ENCODE measurements around the gene ABCA8.
"Not testable (repeated sequence)": the region's sequence is repeated elsewhere in the genome, so short reads cannot be mapped to it uniquely, and the experiment has no call there.

The ABCA8 gene

GRCh38 chr17:68834328-68834836, 120.8 kb downstream of the ABCA8 start:
- DNase-seq (ENCODE audit: low read depth, low spot score): no peak
- Histone ChIP-seq H3K4me3 (ENCODE audit: insufficient read length, low read depth) (no peak overlapping the region), H3K9ac (ENCODE audit: insufficient read length, low read depth) (no peak overlapping the region), H3K4me1 (ENCODE audit: insufficient read depth, insufficient read length) (no peaks in the 10 kb centered on the region), H3K36me3 (ENCODE audit: insufficient read depth, insufficient read length, low read length) (no peaks in the 10 kb centered on the region), H3K27me3 (ENCODE audit: insufficient read depth, insufficient read length) (no peaks in the 10 kb centered on the region), H3K9me3 (ENCODE audit: insufficient read depth, low read length) (no peaks in the 10 kb centered on the region)
- TF ChIP-seq ZNF274 (IDR thresholded peaks at IDR 0.05; ENCODE audit: low read depth, low read length): no peak
- no peak for TF ChIP-seq YY1 (IDR thresholded peaks at IDR 0.05; ENCODE audit: insufficient read depth, insufficient read length)
- no peak for TF ChIP-seq SUZ12 (IDR thresholded peaks at IDR 0.05; ENCODE audit: extremely low read depth, insufficient read depth, insufficient read length)

GRCh38 chr17:68832109-68832802, 122.9 kb downstream of the ABCA8 start:
- no peaks in the 10 kb centered on the region for H3K36me3 ChIP-seq (ENCODE audit: insufficient read depth, insufficient read length, low read length)
- H3K4me1 ChIP-seq (ENCODE audit: insufficient read depth, insufficient read length): no peaks in the 10 kb centered on the region
- no peak overlapping the region for H3K9ac ChIP-seq (ENCODE audit: insufficient read length, low read depth)
- no peaks in the 10 kb centered on the region for H3K27me3 ChIP-seq (ENCODE audit: insufficient read depth, insufficient read length)
- DNase-seq (ENCODE audit: low read depth, low spot score): no peak
- no peak overlapping the region for H3K4me3 ChIP-seq (ENCODE audit: insufficient read length, low read depth)
- no peak for TF ChIP-seq YY1 (IDR thresholded peaks at IDR 0.05; ENCODE audit: insufficient read depth, insufficient read length)
- TF ChIP-seq SUZ12 (IDR thresholded peaks at IDR 0.05; ENCODE audit: extremely low read depth, insufficient read depth, insufficient read length): no peak
- TF ChIP-seq ZNF274 (IDR thresholded peaks at IDR 0.05; ENCODE audit: low read depth, low read length): no peak
- H3K9me3 ChIP-seq (ENCODE audit: insufficient read depth, low read length): no peaks in the 10 kb centered on the region

GRCh38 chr17:68831170-68831569, 124.0 kb downstream of the ABCA8 start:
- H3K9ac ChIP-seq (ENCODE audit: insufficient read length, low read depth): no peak overlapping the region
- H3K36me3 ChIP-seq (ENCODE audit: insufficient read depth, insufficient read length, low read length): no peaks in the 10 kb centered on the region
- H3K4me1 ChIP-seq (ENCODE audit: insufficient read depth, insufficient read length): no peaks in the 10 kb centered on the region
- no peak for DNase-seq (ENCODE audit: low read depth, low spot score)
- no peaks in the 10 kb centered on the region for H3K27me3 ChIP-seq (ENCODE audit: insufficient read depth, insufficient read length)
- TF ChIP-seq SUZ12 (IDR thresholded peaks at IDR 0.05; ENCODE audit: extremely low read depth, insufficient read depth, insufficient read length) (no peak), YY1 (IDR thresholded peaks at IDR 0.05; ENCODE audit: insufficient read depth, insufficient read length) (no peak), ZNF274 (IDR thresholded peaks at IDR 0.05; ENCODE audit: low read depth, low read length) (no peak)
- no peak overlapping the region for H3K4me3 ChIP-seq (ENCODE audit: insufficient read length, low read depth)
- H3K9me3 ChIP-seq (ENCODE audit: insufficient read depth, low read length): no peaks in the 10 kb centered on the region

- Histone ChIP-seq H3K27me3 (ENCODE audit: insufficient read depth, insufficient read length) (no peaks in the 10 kb centered on the region), H3K9me3 (ENCODE audit: insufficient read depth, low read length) (no peaks in the 10 kb centered on the region), H3K4me3 (ENCODE audit: insufficient read length, low read depth) (no peak overlapping the region), H3K36me3 (ENCODE audit: insufficient read depth, insufficient read length, low read length) (no peaks in the 10 kb centered on the region), H3K4me1 (ENCODE audit: insufficient read depth, insufficient read length) (no peaks in the 10 kb centered on the region), H3K9ac (ENCODE audit: insufficient read length, low read depth) (no peak overlapping the region)
- DNase-seq (ENCODE audit: low read depth, low spot score): no peak
- TF ChIP-seq ZNF274 (IDR thresholded peaks at IDR 0.05; ENCODE audit: low read depth, low read length) (no peak), SUZ12 (IDR thresholded peaks at IDR 0.05; ENCODE audit: extremely low read depth, insufficient read depth, insufficient read length) (no peak), YY1 (IDR thresholded peaks at IDR 0.05; ENCODE audit: insufficient read depth, insufficient read length) (no peak)
Measured at GRCh38 chr17:68830313-68830712, 124.9 kb downstream of the ABCA8 start.

- Histone ChIP-seq H3K27me3 (ENCODE audit: insufficient read depth, insufficient read length) (no peaks in the 10 kb centered on the region), H3K4me1 (ENCODE audit: insufficient read depth, insufficient read length) (no peaks in the 10 kb centered on the region), H3K36me3 (ENCODE audit: insufficient read depth, insufficient read length, low read length) (no peaks in the 10 kb centered on the region), H3K9ac (ENCODE audit: insufficient read length, low read depth) (no peak overlapping the region), H3K9me3 (ENCODE audit: insufficient read depth, low read length) (no peaks in the 10 kb centered on the region), H3K4me3 (ENCODE audit: insufficient read length, low read depth) (no peak overlapping the region)
- DNase-seq (ENCODE audit: low read depth, low spot score): no peak
- TF ChIP-seq SUZ12 (IDR thresholded peaks at IDR 0.05; ENCODE audit: extremely low read depth, insufficient read depth, insufficient read length) (no peak), YY1 (IDR thresholded peaks at IDR 0.05; ENCODE audit: insufficient read depth, insufficient read length) (no peak), ZNF274 (IDR thresholded peaks at IDR 0.05; ENCODE audit: low read depth, low read length) (no peak)
Measured at GRCh38 chr17:68829211-68829610, 126.0 kb downstream of the ABCA8 start.

GRCh38 chr17:68824707-68825106, 130.5 kb downstream of the ABCA8 start:
- no peaks in the 10 kb centered on the region for H3K27me3 ChIP-seq (ENCODE audit: insufficient read depth, insufficient read length)
- no peaks in the 10 kb centered on the region for H3K9me3 ChIP-seq (ENCODE audit: insufficient read depth, low read length)
- H3K9ac ChIP-seq (ENCODE audit: insufficient read length, low read depth): no peak overlapping the region
- TF ChIP-seq SUZ12 (IDR thresholded peaks at IDR 0.05; ENCODE audit: extremely low read depth, insufficient read depth, insufficient read length): no peak
- no peak for TF ChIP-seq YY1 (IDR thresholded peaks at IDR 0.05; ENCODE audit: insufficient read depth, insufficient read length)
- no peak for TF ChIP-seq ZNF274 (IDR thresholded peaks at IDR 0.05; ENCODE audit: low read depth, low read length)
- H3K4me3 ChIP-seq (ENCODE audit: insufficient read length, low read depth): no peak overlapping the region
- no peaks in the 10 kb centered on the region for H3K36me3 ChIP-seq (ENCODE audit: insufficient read depth, insufficient read length, low read length)
- DNase-seq (ENCODE audit: low read depth, low spot score): no peak
- H3K4me1 ChIP-seq (ENCODE audit: insufficient read depth, insufficient read length): no peaks in the 10 kb centered on the region

- not testable (repeated sequence) for DNase-seq (ENCODE audit: low read depth, low spot score); H3K4me1 ChIP-seq (ENCODE audit: insufficient read depth, insufficient read length); H3K9me3 ChIP-seq (ENCODE audit: insufficient read depth, low read length); H3K9ac ChIP-seq (ENCODE audit: insufficient read length, low read depth); H3K27me3 ChIP-seq (ENCODE audit: insufficient read depth, insufficient read length); H3K36me3 ChIP-seq (ENCODE audit: insufficient read depth, insufficient read length, low read length); H3K4me3 ChIP-seq (ENCODE audit: insufficient read length, low read depth)
Measured at GRCh38 chr17:68824185-68824584, 131.0 kb downstream of the ABCA8 start.
